ENCODE measurements around the gene RAB7B.

- TF ChIP-seq CTCF (IDR thresholded peaks at IDR 0.05; ENCODE audit: low read depth, low read length) (no peak), POLR2A (IDR thresholded peaks at IDR 0.05; ENCODE audit: extremely low read depth, insufficient read length) (no peak), MYC (IDR thresholded peaks at IDR 0.05; ENCODE audit: low read depth, low read length) (no peak)
These were observed 34.0 kb downstream of the RAB7B start for GRCh38 chr1:205969229-205969628.

All from NB4 (cell line).